DOHH2 (cell line): ENCODE results near the gene RNF150.

Source experiments
- EZH2phosphoT487 ChIP-seq: fragments of 200-600 bp; sonication (generic); IDR thresholded peaks from 2 replicates; pipeline ENCODE4 v1.6.1; 2017; ENCODE audit warnings: borderline replicate concordance, mild to moderate bottlenecking, antibody characterized with exemption, low read length, moderate library complexity, mixed read lengths
- TF ChIP-seq, protein P1 (sequence below): fragments of 200-600 bp; sonication (generic); IDR thresholded peaks from one replicate; pipeline ENCODE4 v1.5.1; 2014; ENCODE audit warnings: antibody characterized with exemption, mild to moderate bottlenecking, low read depth, low read length; ENCODE audit not compliant: poor library complexity, severe bottlenecking

DNA sequence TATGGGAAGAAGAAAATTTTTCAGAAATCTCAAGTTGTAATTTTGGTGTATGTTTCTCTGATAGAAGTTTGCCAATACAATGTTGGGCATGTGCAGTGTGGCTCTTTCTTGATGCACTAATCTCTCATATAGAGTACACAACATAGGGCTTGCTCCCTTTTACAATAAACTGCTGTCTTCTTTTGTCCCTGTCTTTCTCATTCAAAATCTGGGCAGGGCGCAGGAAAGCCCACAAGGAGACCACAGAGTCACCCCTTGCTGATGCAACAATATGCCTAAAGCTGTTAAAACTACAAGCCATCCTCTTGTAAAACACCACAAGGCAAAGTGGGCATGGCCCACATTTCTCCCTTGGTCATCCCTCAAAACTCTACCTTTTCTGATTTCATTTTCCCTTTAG, 313.7 kb downstream of the RNF150 start:
- TF ChIP-seq, protein P1, sequence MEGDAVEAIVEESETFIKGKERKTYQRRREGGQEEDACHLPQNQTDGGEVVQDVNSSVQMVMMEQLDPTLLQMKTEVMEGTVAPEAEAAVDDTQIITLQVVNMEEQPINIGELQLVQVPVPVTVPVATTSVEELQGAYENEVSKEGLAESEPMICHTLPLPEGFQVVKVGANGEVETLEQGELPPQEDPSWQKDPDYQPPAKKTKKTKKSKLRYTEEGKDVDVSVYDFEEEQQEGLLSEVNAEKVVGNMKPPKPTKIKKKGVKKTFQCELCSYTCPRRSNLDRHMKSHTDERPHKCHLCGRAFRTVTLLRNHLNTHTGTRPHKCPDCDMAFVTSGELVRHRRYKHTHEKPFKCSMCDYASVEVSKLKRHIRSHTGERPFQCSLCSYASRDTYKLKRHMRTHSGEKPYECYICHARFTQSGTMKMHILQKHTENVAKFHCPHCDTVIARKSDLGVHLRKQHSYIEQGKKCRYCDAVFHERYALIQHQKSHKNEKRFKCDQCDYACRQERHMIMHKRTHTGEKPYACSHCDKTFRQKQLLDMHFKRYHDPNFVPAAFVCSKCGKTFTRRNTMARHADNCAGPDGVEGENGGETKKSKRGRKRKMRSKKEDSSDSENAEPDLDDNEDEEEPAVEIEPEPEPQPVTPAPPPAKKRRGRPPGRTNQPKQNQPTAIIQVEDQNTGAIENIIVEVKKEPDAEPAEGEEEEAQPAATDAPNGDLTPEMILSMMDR, result no peak
- TF ChIP-seq EZH2phosphoT487, result no peak
